ENCODE data around the gene CAND2. TPM values are rescaled to one million over a fixed set of nuclear protein-coding genes. Genes with fewer than 3 reads are reported as not detected.
A peak's percentile ranks its signal among the peaks of the same experiment; 100 is the strongest.
"Not testable (repeated sequence)": the region's sequence is repeated elsewhere in the genome, so short reads cannot be mapped to it uniquely, and the experiment has no call there.

Gene CAND2
- total and polyA plus RNA-seq, 2 donors: 0.42 to 1.4 TPM

GRCh38 chr3:12775970-12776369 lies 20.5 kb upstream of the CAND2 start:
- H3K4me3 ChIP-seq (ENCODE audit: low read length in 2 of 2); DNase-seq (ENCODE audit: low read depth in 6 of 9, low spot score in 9 of 9): not testable (repeated sequence)
- WGBS: 90% methylated on average over 6 of the region's 6 CpGs

DNA sequence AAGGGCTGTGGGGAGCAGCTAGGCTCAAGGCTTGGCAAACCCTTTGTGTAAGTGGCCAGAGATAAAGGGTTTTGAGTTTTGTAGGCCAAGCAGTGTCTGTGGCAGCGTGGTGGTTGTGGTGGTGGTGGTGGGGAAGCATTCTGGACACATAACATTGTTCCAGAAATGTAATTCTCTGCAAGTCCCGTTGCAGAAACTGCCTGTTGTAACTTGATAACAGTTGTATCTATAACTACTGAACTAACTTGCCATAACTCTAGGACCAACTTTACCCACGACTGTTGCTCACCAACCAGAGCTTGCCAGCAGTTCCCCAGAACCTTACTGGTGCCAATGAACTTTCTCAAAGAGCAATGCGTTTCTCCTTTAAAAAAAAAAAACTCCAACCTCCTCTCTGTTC lies 19.3 kb upstream of the CAND2 start:
- Histone ChIP-seq H3K9me3 (ENCODE audit: control insufficient read depth in 2 of 2, insufficient read depth in 1 of 2, low read length in 1 of 2) (no peaks in the 10 kb centered on the region), H3K27ac (ENCODE audit: low read depth in 1 of 2, low read length in 1 of 2) (no peak overlapping the region), H3K27me3 (ENCODE audit: control insufficient read depth in 2 of 2, insufficient read depth in 1 of 2, low read length in 1 of 2) (peaks cover 0 to 2% of the 10 kb centered on the region in 2 donors), H3K4me1 (ENCODE audit: control insufficient read depth in 2 of 2, insufficient read depth in 2 of 2, low read length in 2 of 2) (no peaks in the 10 kb centered on the region), H3K4me3 (ENCODE audit: low read length in 2 of 2) (no peak overlapping the region), H3K36me3 (ENCODE audit: control insufficient read depth in 2 of 2, insufficient read depth in 2 of 2, low read length in 1 of 2) (no peaks in the 10 kb centered on the region)
- 78% methylated on average over 4 of the region's 4 CpGs for WGBS
- no peak for DNase-seq (ENCODE audit: low read depth in 6 of 9, low spot score in 9 of 9)

More at GRCh38 chr3:12775970-12776369, 20.5 kb upstream of the CAND2 start:
- not testable (repeated sequence) for H3K27ac ChIP-seq (ENCODE audit: low read depth in 1 of 2, low read length in 1 of 2); H3K4me1 ChIP-seq (ENCODE audit: control insufficient read depth in 2 of 2, insufficient read depth in 2 of 2, low read length in 2 of 2); H3K27me3 ChIP-seq (ENCODE audit: control insufficient read depth in 2 of 2, insufficient read depth in 1 of 2, low read length in 1 of 2); H3K36me3 ChIP-seq (ENCODE audit: control insufficient read depth in 2 of 2, insufficient read depth in 2 of 2, low read length in 1 of 2); H3K9me3 ChIP-seq (ENCODE audit: control insufficient read depth in 2 of 2, insufficient read depth in 1 of 2, low read length in 1 of 2)

GRCh38 chr3:12780751-12781150 lies 15.7 kb upstream of the CAND2 start:
- Histone ChIP-seq H3K9me3 (ENCODE audit: control insufficient read depth in 2 of 2, insufficient read depth in 1 of 2, low read length in 1 of 2) (no peaks in the 10 kb centered on the region), H3K36me3 (ENCODE audit: control insufficient read depth in 2 of 2, insufficient read depth in 2 of 2, low read length in 1 of 2) (no peaks in the 10 kb centered on the region), H3K4me3 (ENCODE audit: low read length in 2 of 2) (no peak overlapping the region), H3K27me3 (ENCODE audit: control insufficient read depth in 2 of 2, insufficient read depth in 1 of 2, low read length in 1 of 2) (peaks cover 0 to 2% of the 10 kb centered on the region in 2 donors), H3K4me1 (ENCODE audit: control insufficient read depth in 2 of 2, insufficient read depth in 2 of 2, low read length in 2 of 2) (no peaks in the 10 kb centered on the region), H3K27ac (ENCODE audit: low read depth in 1 of 2, low read length in 1 of 2) (no peak overlapping the region)
- no peak for DNase-seq (ENCODE audit: low read depth in 6 of 9, low spot score in 9 of 9)
- WGBS: 95% methylated on average over 4 of the region's 4 CpGs

DNA sequence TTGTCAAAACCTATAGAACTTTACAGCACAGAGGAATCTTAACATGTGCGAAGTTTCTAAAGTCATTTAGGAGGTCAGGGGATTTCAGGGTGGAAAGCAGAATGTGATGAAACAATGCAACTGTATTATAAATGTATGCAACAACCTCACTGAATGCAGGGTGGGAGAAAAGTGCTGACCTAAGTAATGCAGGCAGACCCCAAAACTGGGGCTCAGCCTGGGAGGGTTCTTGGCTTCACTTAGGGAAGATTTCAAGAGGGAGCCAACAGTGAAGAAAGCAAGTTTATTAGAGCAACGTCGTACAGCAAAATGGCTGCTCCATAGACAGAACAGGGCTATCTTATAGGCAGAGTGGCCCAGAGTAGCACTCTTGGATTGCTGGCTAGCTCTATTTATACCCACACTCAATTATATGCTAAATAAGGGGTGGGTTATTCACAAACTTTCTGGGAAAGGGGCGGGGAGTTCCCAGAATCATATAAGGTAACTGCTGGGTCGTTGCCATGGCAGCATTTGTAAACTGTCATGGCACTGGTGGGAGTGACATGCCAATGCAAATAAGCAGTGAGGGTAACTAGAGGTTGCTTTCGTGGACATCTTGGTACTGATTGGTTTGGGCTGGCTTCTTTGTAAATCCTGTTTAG lies 14.2 kb upstream of the CAND2 start:
- 93% methylated on average over 6 of the region's 6 CpGs for WGBS
- H3K4me3 ChIP-seq (ENCODE audit: low read length in 2 of 2): no peak overlapping the region

DNA sequence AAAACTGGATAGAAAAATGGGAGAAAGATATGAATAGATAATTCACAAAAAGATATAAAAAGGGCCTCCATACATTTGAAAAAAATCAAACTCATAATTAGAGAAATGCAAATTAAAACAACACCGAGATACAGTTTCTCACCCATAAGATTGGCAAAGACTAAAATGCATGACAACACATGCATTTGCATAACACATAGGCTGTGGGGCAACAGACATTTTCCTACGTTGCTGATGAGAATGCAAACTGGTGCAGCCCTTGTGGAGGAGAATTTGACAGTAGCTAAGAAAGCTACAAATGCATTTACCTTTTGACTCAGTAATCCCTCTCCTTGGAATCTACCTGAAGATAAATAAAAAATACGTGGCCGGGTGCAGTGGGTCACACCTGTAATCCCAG lies 11.4 kb upstream of the CAND2 start:
- Histone ChIP-seq H3K27me3 (ENCODE audit: control insufficient read depth in 2 of 2, insufficient read depth in 1 of 2, low read length in 1 of 2) (peaks cover 0 to 5% of the 10 kb centered on the region in 2 donors), H3K4me3 (ENCODE audit: low read length in 2 of 2) (no peak overlapping the region), H3K36me3 (ENCODE audit: control insufficient read depth in 2 of 2, insufficient read depth in 2 of 2, low read length in 1 of 2) (no peaks in the 10 kb centered on the region), H3K9me3 (ENCODE audit: control insufficient read depth in 2 of 2, insufficient read depth in 1 of 2, low read length in 1 of 2) (no peaks in the 10 kb centered on the region), H3K4me1 (ENCODE audit: control insufficient read depth in 2 of 2, insufficient read depth in 2 of 2, low read length in 2 of 2) (no peaks in the 10 kb centered on the region), H3K27ac (ENCODE audit: low read depth in 1 of 2, low read length in 1 of 2) (no peak overlapping the region)
- no peak for DNase-seq (ENCODE audit: low read depth in 6 of 9, low spot score in 9 of 9)
- WGBS: 88% methylated on average over 4 of the region's 4 CpGs

More for the DNA sequence above, 14.2 kb upstream of the CAND2 start:
- no peak overlapping the region for H3K27ac ChIP-seq (ENCODE audit: low read depth in 1 of 2, low read length in 1 of 2)
- no peaks in the 10 kb centered on the region for H3K9me3 ChIP-seq (ENCODE audit: control insufficient read depth in 2 of 2, insufficient read depth in 1 of 2, low read length in 1 of 2)
- DNase-seq (ENCODE audit: low read depth in 6 of 9, low spot score in 9 of 9): no peak
- H3K27me3 ChIP-seq (ENCODE audit: control insufficient read depth in 2 of 2, insufficient read depth in 1 of 2, low read length in 1 of 2): peaks cover 0 to 2% of the 10 kb centered on the region in 2 donors
- H3K4me1 ChIP-seq (ENCODE audit: control insufficient read depth in 2 of 2, insufficient read depth in 2 of 2, low read length in 2 of 2): no peaks in the 10 kb centered on the region
- no peaks in the 10 kb centered on the region for H3K36me3 ChIP-seq (ENCODE audit: control insufficient read depth in 2 of 2, insufficient read depth in 2 of 2, low read length in 1 of 2)

- not testable (repeated sequence) for H3K27ac ChIP-seq (ENCODE audit: low read depth in 1 of 2, low read length in 1 of 2); H3K27me3 ChIP-seq (ENCODE audit: control insufficient read depth in 2 of 2, insufficient read depth in 1 of 2, low read length in 1 of 2); H3K4me3 ChIP-seq (ENCODE audit: low read length in 2 of 2); H3K9me3 ChIP-seq (ENCODE audit: control insufficient read depth in 2 of 2, insufficient read depth in 1 of 2, low read length in 1 of 2); H3K4me1 ChIP-seq (ENCODE audit: control insufficient read depth in 2 of 2, insufficient read depth in 2 of 2, low read length in 2 of 2); H3K36me3 ChIP-seq (ENCODE audit: control insufficient read depth in 2 of 2, insufficient read depth in 2 of 2, low read length in 1 of 2)
- peak in 5 of 9 donors; percentile 15 to 46 (median 30) for DNase-seq (ENCODE audit: low read depth in 6 of 9, low spot score in 9 of 9)
- 57% methylated on average over 9 of the region's 9 CpGs for WGBS
These were observed 9.1 kb upstream of the CAND2 start for GRCh38 chr3:12787346-12787745.

GRCh38 chr3:12787967-12788690 lies 8.4 kb upstream of the CAND2 start:
- not testable (repeated sequence) for DNase-seq (ENCODE audit: low read depth in 6 of 9, low spot score in 9 of 9); H3K36me3 ChIP-seq (ENCODE audit: control insufficient read depth in 2 of 2, insufficient read depth in 2 of 2, low read length in 1 of 2); H3K27me3 ChIP-seq (ENCODE audit: control insufficient read depth in 2 of 2, insufficient read depth in 1 of 2, low read length in 1 of 2); H3K4me3 ChIP-seq (ENCODE audit: low read length in 2 of 2); H3K27ac ChIP-seq (ENCODE audit: low read depth in 1 of 2, low read length in 1 of 2); H3K4me1 ChIP-seq (ENCODE audit: control insufficient read depth in 2 of 2, insufficient read depth in 2 of 2, low read length in 2 of 2); H3K9me3 ChIP-seq (ENCODE audit: control insufficient read depth in 2 of 2, insufficient read depth in 1 of 2, low read length in 1 of 2)
- 83% methylated on average over 23 of the region's 23 CpGs for WGBS

DNA sequence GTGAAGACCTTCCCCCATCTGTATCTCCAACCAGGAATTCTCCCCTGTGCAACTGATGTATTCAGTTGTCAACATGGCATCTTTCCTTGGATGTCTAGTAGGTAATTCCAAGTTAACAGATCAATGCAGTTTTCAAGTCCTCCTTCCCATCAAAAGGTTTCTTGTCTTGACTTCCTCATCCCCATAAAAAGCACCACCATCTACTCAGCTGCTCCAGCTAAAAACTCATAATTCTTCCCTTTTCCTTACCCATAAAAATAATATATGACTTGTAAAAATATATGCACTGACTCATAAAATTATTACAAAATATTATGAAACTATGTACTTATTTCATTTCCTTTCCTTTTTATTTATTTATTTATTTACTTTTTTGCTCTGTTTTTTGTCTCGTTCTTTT lies 5.0 kb upstream of the CAND2 start:
- 98% methylated on average over 1 of the region's 1 CpG for WGBS
- H3K27me3 ChIP-seq (ENCODE audit: control insufficient read depth in 2 of 2, insufficient read depth in 1 of 2, low read length in 1 of 2): peaks cover 0 to 13% of the 10 kb centered on the region in 2 donors
- no peak overlapping the region for H3K27ac ChIP-seq (ENCODE audit: low read depth in 1 of 2, low read length in 1 of 2)
- no peak for DNase-seq (ENCODE audit: low read depth in 6 of 9, low spot score in 9 of 9)
- peaks cover 0 to 7% of the 10 kb centered on the region in 2 donors for H3K4me1 ChIP-seq (ENCODE audit: control insufficient read depth in 2 of 2, insufficient read depth in 2 of 2, low read length in 2 of 2)
- no peaks in the 10 kb centered on the region for H3K36me3 ChIP-seq (ENCODE audit: control insufficient read depth in 2 of 2, insufficient read depth in 2 of 2, low read length in 1 of 2)
- no peaks in the 10 kb centered on the region for H3K9me3 ChIP-seq (ENCODE audit: control insufficient read depth in 2 of 2, insufficient read depth in 1 of 2, low read length in 1 of 2)
- H3K4me3 ChIP-seq (ENCODE audit: low read length in 2 of 2): no peak overlapping the region

GRCh38 chr3:12793701-12794100 lies 2.8 kb upstream of the CAND2 start:
- no peak for DNase-seq (ENCODE audit: low read depth in 6 of 9, low spot score in 9 of 9)
- WGBS: 94% methylated on average over 5 of the region's 5 CpGs

More at GRCh38 chr3:12793701-12794100, 2.8 kb upstream of the CAND2 start:
- H3K36me3 ChIP-seq (ENCODE audit: control insufficient read depth in 2 of 2, insufficient read depth in 2 of 2, low read length in 1 of 2): no peaks in the 10 kb centered on the region
- no peak overlapping the region for H3K4me3 ChIP-seq (ENCODE audit: low read length in 2 of 2)
- no peak overlapping the region for H3K27ac ChIP-seq (ENCODE audit: low read depth in 1 of 2, low read length in 1 of 2)
- H3K9me3 ChIP-seq (ENCODE audit: control insufficient read depth in 2 of 2, insufficient read depth in 1 of 2, low read length in 1 of 2): no peaks in the 10 kb centered on the region
- H3K27me3 ChIP-seq (ENCODE audit: control insufficient read depth in 2 of 2, insufficient read depth in 1 of 2, low read length in 1 of 2): peaks cover 0 to 18% of the 10 kb centered on the region in 2 donors
- peaks cover 0 to 12% of the 10 kb centered on the region in 2 donors for H3K4me1 ChIP-seq (ENCODE audit: control insufficient read depth in 2 of 2, insufficient read depth in 2 of 2, low read length in 2 of 2)

Measured in thymus (tissue), 11 donors.